Esophagus muscularis mucosa (tissue), 3 donors: Measurements from ENCODE around the gene EDA.

ENCODE experiments used
- CTCF ChIP-seq, 3 experiments: fragments of 200-600 bp in 2 of 3; fragments of 450-650 bp in 1 of 3; sonication (generic) in 2 of 3; IDR thresholded peaks; one replicate each; pipeline ENCODE4 v1.5.1; 2017 to 2019; ENCODE audit warnings: antibody characterized with exemption in 3 of 3, mild to moderate bottlenecking in 2 of 3, moderate library complexity in 1 of 3
- POLR2A ChIP-seq: fragments of 450-650 bp; IDR thresholded peaks from one replicate; pipeline ENCODE4 v1.6.1; 2017; ENCODE audit warnings: antibody characterized with exemption, moderate library complexity, mild to moderate bottlenecking, low read depth
- POLR2AphosphoS5 ChIP-seq, 2 donors: sonication (generic); formaldehyde crosslinking; IDR thresholded peaks; one replicate each; pipeline ENCODE4 v1.6.1; 2017; ENCODE audit warnings: antibody characterized with exemption in 2 of 2

DNA sequence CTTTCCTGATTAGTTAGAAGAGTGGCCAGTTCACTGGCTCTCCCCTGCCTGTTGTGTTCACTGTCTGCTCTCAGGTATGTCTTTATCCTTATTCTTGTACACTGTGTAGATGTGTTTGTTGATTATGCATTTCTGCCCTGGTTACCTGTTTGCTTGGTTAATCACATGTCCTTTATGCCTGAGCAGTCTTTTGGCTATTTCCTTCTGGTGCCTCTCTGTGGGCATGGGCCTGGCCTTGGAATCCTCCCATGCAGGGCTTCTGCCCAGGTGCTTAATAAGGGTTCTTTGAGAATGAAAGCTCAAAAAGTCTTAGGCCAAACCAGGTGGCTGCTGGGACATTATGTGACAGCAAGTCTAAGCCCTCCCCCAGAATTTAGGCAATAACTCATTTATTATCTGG lies 472.8 kb downstream of the EDA start:
- TF ChIP-seq POLR2A (no peak), CTCF (IDR thresholded peaks at IDR 0.05) (no peak), POLR2AphosphoS5 (IDR thresholded peaks at IDR 0.05) (no peak)
